Lung (tissue), 12 donors: Measurements from ENCODE around the gene GPR22. TPM values are rescaled to one million over a fixed set of nuclear protein-coding genes. Genes with fewer than 3 reads are reported as not detected.
A peak's percentile ranks its signal among the peaks of the same experiment; 100 is the strongest.

Experiments used
- ATAC-seq: fragments of 200-7000 bp; cut with Tn5 transposase; one replicate; pipeline ENCODE4 v1.9.1; 2020; ENCODE audit warnings: moderate number of reproducible peaks; ENCODE audit not compliant: insufficient read depth, low FRiP score
- DNase-seq, 3 donors: peaks; one replicate each; pipeline ENCODE4 v3.0.0-alpha.2; 2013 to 2017
- H3K27ac ChIP-seq, 2 donors: one replicate each; pipeline ENCODE4 v1.5.1; 2013; ENCODE audit warnings: mild to moderate bottlenecking in 2 of 2, moderate library complexity in 2 of 2, control low read depth in 1 of 2, inconsistent platforms in 1 of 2, low read depth in 1 of 2, low read length in 1 of 2
- H3K27me3 ChIP-seq, 3 donors: one replicate each; pipeline ENCODE4 v1.5.1; 2013; ENCODE audit warnings: low read length in 2 of 3; ENCODE audit not compliant: control insufficient read depth in 3 of 3, insufficient read depth in 3 of 3
- H3K36me3 ChIP-seq, 4 donors: one replicate each; pipeline ENCODE4 v1.5.1; 2013; ENCODE audit warnings: low read length in 4 of 4, mild to moderate bottlenecking in 1 of 4, moderate library complexity in 1 of 4; ENCODE audit not compliant: control insufficient read depth in 4 of 4, insufficient read depth in 4 of 4
- H3K4me1 ChIP-seq, 5 donors: one replicate each; pipeline ENCODE4 v1.5.1; 2013; ENCODE audit warnings: low read length in 5 of 5, mild to moderate bottlenecking in 2 of 5, moderate library complexity in 1 of 5; ENCODE audit not compliant: control insufficient read depth in 5 of 5, insufficient read depth in 5 of 5
- H3K4me3 ChIP-seq: one replicate; pipeline ENCODE4 v1.5.1; 2013; ENCODE audit warnings: mild to moderate bottlenecking, control low read depth, moderate library complexity
- H3K9ac ChIP-seq, 2 donors: one replicate each; pipeline ENCODE4 v1.5.1; 2013; ENCODE audit warnings: low read length in 2 of 2, control low read depth in 1 of 2; ENCODE audit not compliant: insufficient read depth in 1 of 2
- H3K9me3 ChIP-seq, 4 donors: one replicate each; pipeline ENCODE4 v1.5.1; 2013; ENCODE audit warnings: low read length in 3 of 4, mild to moderate bottlenecking in 1 of 4, moderate library complexity in 1 of 4; ENCODE audit not compliant: control insufficient read depth in 4 of 4, insufficient read depth in 3 of 4
- CTCF ChIP-seq: IDR thresholded peaks from 2 replicates; pipeline ENCODE4 v1.5.1; 2012; ENCODE audit warnings: mild to moderate bottlenecking; ENCODE audit errors: control extremely low read depth, extremely low read depth
- WGBS, 2 donors: extraction: QIAGEN DNeasy Blood & Tissue Kit; methylation state at CpG; one replicate each; pipeline ENCODE4 v1.1.7; 2013; 5-methylcytosine and 5-hydroxymethylcytosine counted together
- polyA plus RNA-seq, 2 donors: library from polyadenylated mRNA; stranded (reverse); fragments of 200-250 nt; gene quantifications; one replicate each; pipeline ENCODE4 v1.2.1, GENCODE V29; 2013
- total RNA-seq, 2 donors: library from RNA; depleted of rRNA in 1 of 2; stranded (reverse); fragments of >200 nt in 1 of 2; gene quantifications; one replicate each; pipeline ENCODE4 v1.2.1, GENCODE V29; 2014 to 2021
- donor health status: control.
- donor health status: control.
- donor health status: Bipolar disorder and iron deficiency.
- donor health status: healthy.
- donor health status: DM: yes; HTN: yes; CAD: no.

GPR22 gene
- total and polyA plus RNA-seq, 4 donors, result not detected

GRCh38 chr7:107446988-107447387, 22.9 kb upstream of the GPR22 start:
- H3K9me3 ChIP-seq, result peaks cover 0 to 1% (median 0%) of the 10 kb centered on the region in 4 donors
- H3K27me3 ChIP-seq, result no peaks in the 10 kb centered on the region
- H3K9ac ChIP-seq, result no peak overlapping the region
- ATAC-seq (no peak), DNase-seq (no peak)
- H3K27ac ChIP-seq, result no peak overlapping the region
- H3K4me1 ChIP-seq, result peaks cover 0 to 7% (median 0%) of the 10 kb centered on the region in 5 donors
- no peaks in the 10 kb centered on the region for H3K36me3 ChIP-seq
- WGBS, 2 donors, result 93 to 100% methylated on average over 1 of the region's 1 CpG
- no peak for TF ChIP-seq CTCF
- no peak overlapping the region for H3K4me3 ChIP-seq

- no peak for TF ChIP-seq CTCF
- H3K4me3 ChIP-seq, result no peak overlapping the region
- H3K4me1 ChIP-seq, result peaks cover 0 to 5% (median 0%) of the 10 kb centered on the region in 5 donors
- 99 to 100% methylated on average over 1 of the region's 1 CpG for WGBS, 2 donors
- no peaks in the 10 kb centered on the region for H3K9me3 ChIP-seq
- DNase-seq, result no peak
- no peak overlapping the region for H3K9ac ChIP-seq
- H3K36me3 ChIP-seq, result no peaks in the 10 kb centered on the region
- no peak overlapping the region for H3K27ac ChIP-seq
- no peaks in the 10 kb centered on the region for H3K27me3 ChIP-seq
- ATAC-seq, result no peak
Measured at GRCh38 chr7:107450970-107451369, 18.9 kb upstream of the GPR22 start.

GRCh38 chr7:107453388-107453787, 16.5 kb upstream of the GPR22 start:
- TF ChIP-seq CTCF, result no peak
- ATAC-seq (no peak), DNase-seq (no peak)
- Histone ChIP-seq H3K9ac (no peak overlapping the region), H3K9me3 (no peaks in the 10 kb centered on the region), H3K36me3 (no peaks in the 10 kb centered on the region), H3K27ac (no peak overlapping the region), H3K4me1 (peaks cover 0 to 5% (median 0%) of the 10 kb centered on the region in 5 donors), H3K4me3 (no peak overlapping the region), H3K27me3 (no peaks in the 10 kb centered on the region)
- 94 to 100% methylated on average over 1 of the region's 1 CpG for WGBS, 2 donors

- TF ChIP-seq CTCF, result no peak
- Histone ChIP-seq H3K27ac (peak overlapping the region in 1 of 2 donors; percentile 53), H3K36me3 (peaks cover 0 to 2% (median 0%) of the 10 kb centered on the region in 4 donors), H3K9ac (no peak overlapping the region), H3K9me3 (no peaks in the 10 kb centered on the region), H3K27me3 (no peaks in the 10 kb centered on the region), H3K4me1 (peaks cover 0 to 6% (median 0%) of the 10 kb centered on the region in 5 donors), H3K4me3 (no peak overlapping the region)
- 87 to 94% methylated on average over 2 of the region's 2 CpGs for WGBS, 2 donors
- ATAC-seq (no peak), DNase-seq (no peak)
Measured at GRCh38 chr7:107461938-107462533, 7.8 kb upstream of the GPR22 start.
